H1 (cell line): ENCODE measurements around the gene GAPDHS. TPM values are rescaled to one million over a fixed set of nuclear protein-coding genes. Genes with fewer than 3 reads are reported as not detected.

ENCODE experiments used
- CTCF ChIA-PET: fragments of 300-600 bp; sonication (Branson Sonifier 250); formaldehyde crosslinking; loops from one replicate; lab custom pipeline; 2021; ENCODE audit not compliant: partially characterized antibody; lab: Charles Lee
- POLR2A ChIA-PET: fragments of 300-600 bp; sonication (Branson Sonifier 250); formaldehyde crosslinking; loops from one replicate; lab custom pipeline; 2021; ENCODE audit warnings: inconsistent platforms; ENCODE audit not compliant: partially characterized antibody; lab: Charles Lee
- DNase-seq, 2 experiments: peaks; one replicate each; pipeline versions ENCODE4 v3.0.0 to v3.0.0-alpha.2; 2010 to 2022; ENCODE audit warnings: low spot score in 2 of 2, low read depth in 1 of 2, mixed read lengths in 1 of 2
- FAIRE-seq: peaks from 2 replicates; lab custom pipeline; 2011; peaks lifted over from hg19 to GRCh38; lab: Jason Lieb, UNC
- H2AFZ ChIP-seq: 2 replicates; pipeline ENCODE4 v1.8.1; 2012; ENCODE audit warnings: low read length, inconsistent platforms
- H2AK5ac ChIP-seq: 2 replicates; pipeline ENCODE4 v1.6.1; 2013; ENCODE audit warnings: low read depth, low read length
- H2BK120ac ChIP-seq: replicated peaks from 2 replicates; pipeline ENCODE3; 2013; ENCODE audit warnings: low read depth, low read length, inconsistent platforms
- H2BK12ac ChIP-seq: 2 replicates; pipeline ENCODE4 v1.6.1; 2013; ENCODE audit warnings: low read depth, low read length
- H2BK15ac ChIP-seq: 2 replicates; pipeline ENCODE4 v1.6.1; 2013; ENCODE audit warnings: low read length
- H2BK20ac ChIP-seq: 2 replicates; pipeline ENCODE4 v1.6.1; 2013; ENCODE audit warnings: low read length
- H2BK5ac ChIP-seq: 2 replicates; pipeline ENCODE4 v1.6.1; 2013; ENCODE audit warnings: low read depth, low read length
- H3K14ac ChIP-seq: 2 replicates; pipeline ENCODE4 v1.6.1; 2013; ENCODE audit warnings: inconsistent platforms; ENCODE audit not compliant: insufficient read length
- H3K18ac ChIP-seq: 2 replicates; pipeline ENCODE4 v1.6.1; 2013; ENCODE audit warnings: low read length; ENCODE audit errors: extremely low read depth
- H3K23ac ChIP-seq: 2 replicates; pipeline ENCODE4 v1.6.1; 2013; ENCODE audit warnings: inconsistent platforms; ENCODE audit not compliant: insufficient read length
- H3K23me2 ChIP-seq: 2 replicates; pipeline ENCODE4 v1.6.1; 2013; ENCODE audit warnings: low read depth, low read length
- H3K27ac ChIP-seq: 2 replicates; pipeline ENCODE4 v1.6.1; 2011; ENCODE audit warnings: low read depth, low read length, inconsistent platforms
- H3K27me3 ChIP-seq, 4 experiments: replicated peaks in 1 of 4; 1 replicate in 1 of 4; 2 replicates in 3 of 4; pipeline versions ENCODE4 v1.6.1 to v1.8.1; 2011 to 2013; ENCODE audit warnings: low read length in 3 of 4, mild to moderate bottlenecking in 3 of 4, inconsistent platforms in 2 of 4, mixed read lengths in 2 of 4, moderate library complexity in 1 of 4; ENCODE audit not compliant: control insufficient read depth in 3 of 4, insufficient read depth in 3 of 4; ENCODE audit errors: extremely low read depth in 1 of 4
- H3K36me3 ChIP-seq, 4 experiments: 2 replicates each; pipeline versions ENCODE4 v1.6.1 to v1.8.1; 2011 to 2013; ENCODE audit warnings: mild to moderate bottlenecking in 4 of 4, low read length in 3 of 4, moderate library complexity in 2 of 4, control low read depth in 1 of 4, inconsistent platforms in 1 of 4; ENCODE audit not compliant: insufficient read depth in 4 of 4, control insufficient read depth in 2 of 4
- H3K4ac ChIP-seq: replicated peaks from 2 replicates; pipeline ENCODE3; 2013; ENCODE audit warnings: low read length, low read depth, mixed read lengths, inconsistent platforms; ENCODE audit not compliant: insufficient read length
- H3K4me1 ChIP-seq, 4 experiments: replicated peaks in 1 of 4; 1 replicate in 1 of 4; 2 replicates in 3 of 4; pipeline versions ENCODE4 v1.6.1 to v1.8.1; 2011 to 2013; ENCODE audit warnings: low read length in 3 of 4, inconsistent platforms in 2 of 4, mixed read lengths in 1 of 4; ENCODE audit not compliant: insufficient read depth in 4 of 4, control insufficient read depth in 3 of 4
- H3K4me2 ChIP-seq, 2 experiments: 2 replicates each; pipeline versions ENCODE4 v1.6.1 to v1.8.1; 2011 to 2013; ENCODE audit warnings: low read depth in 2 of 2, low read length in 2 of 2, control low read depth in 1 of 2, inconsistent platforms in 1 of 2, mild to moderate bottlenecking in 1 of 2; ENCODE audit not compliant: insufficient read depth in 1 of 2
- H3K4me3 ChIP-seq, 4 experiments: fragments of 200-600, 300-600 bp in 1 of 4; sonication (generic), shearing (Covaris generic), sonication (Bioruptor Twin) in 1 of 4; 2 replicates each; pipeline versions ENCODE4 v1.5.1 to v1.8.1; 2011 to 2016; ENCODE audit warnings: low read length in 4 of 4, low read depth in 3 of 4, control low read depth in 2 of 4, inconsistent platforms in 2 of 4, mild to moderate bottlenecking in 2 of 4, mixed read lengths in 1 of 4, moderate library complexity in 1 of 4; ENCODE audit not compliant: insufficient read depth in 2 of 4; ENCODE audit errors: extremely low read depth in 1 of 4
- H3K56ac ChIP-seq: replicated peaks from 2 replicates; pipeline ENCODE3; 2013; ENCODE audit warnings: low read depth, mild to moderate bottlenecking, mixed read lengths, low read length, inconsistent platforms; ENCODE audit not compliant: insufficient read length
- H3K79me1 ChIP-seq: 2 replicates; pipeline ENCODE4 v1.6.1; 2013; ENCODE audit warnings: low read depth, low read length, control low read depth
- H3K79me2 ChIP-seq, 2 experiments: 2 replicates each; pipeline versions ENCODE4 v1.6.1 to v1.8.1; 2012 to 2013; ENCODE audit warnings: low read length in 2 of 2, mild to moderate bottlenecking in 2 of 2, inconsistent platforms in 1 of 2; ENCODE audit not compliant: insufficient read depth in 2 of 2, control insufficient read depth in 1 of 2
- H3K9ac ChIP-seq, 4 experiments: replicated peaks in 1 of 4; 1 replicate in 1 of 4; 2 replicates in 3 of 4; pipeline versions ENCODE4 v1.6.1 to v1.8.1; 2011 to 2013; ENCODE audit warnings: low read depth in 3 of 4, low read length in 3 of 4, control low read depth in 2 of 4, mild to moderate bottlenecking in 2 of 4, moderate library complexity in 2 of 4, inconsistent platforms in 1 of 4; ENCODE audit errors: extremely low read depth in 1 of 4
- H3K9me3 ChIP-seq, 2 experiments: 2 replicates each; pipeline versions ENCODE4 v1.6.1 to v1.8.1; 2012 to 2013; ENCODE audit warnings: mild to moderate bottlenecking in 2 of 2, moderate library complexity in 2 of 2, control low read depth in 1 of 2, inconsistent platforms in 1 of 2, low read depth in 1 of 2, low read length in 1 of 2, mixed read lengths in 1 of 2; ENCODE audit not compliant: insufficient read depth in 2 of 2
- H4K20me1 ChIP-seq, 2 experiments: replicated peaks in 1 of 2; 2 replicates each; pipeline versions ENCODE3 to v1.8.1; 2011 to 2013; ENCODE audit warnings: inconsistent platforms in 2 of 2, low read length in 2 of 2, mild to moderate bottlenecking in 1 of 2; ENCODE audit not compliant: insufficient read depth in 2 of 2, control insufficient read depth in 1 of 2
- H4K5ac ChIP-seq: 2 replicates; pipeline ENCODE4 v1.6.1; 2013; ENCODE audit warnings: low read length, low read depth, mixed read lengths, inconsistent platforms; ENCODE audit not compliant: insufficient read length
- H4K8ac ChIP-seq: 2 replicates; pipeline ENCODE4 v1.8.0; 2013; ENCODE audit warnings: mild to moderate bottlenecking, moderate library complexity, low read length, inconsistent platforms; ENCODE audit not compliant: insufficient read depth; ENCODE audit errors: extremely low read depth
- H4K91ac ChIP-seq: replicated peaks from 2 replicates; pipeline ENCODE3; 2013; ENCODE audit warnings: low read length, mixed read lengths, inconsistent platforms; ENCODE audit not compliant: insufficient read length
- ASH2L ChIP-seq: fragments of 200-600, 300-600 bp; sonication (generic); IDR thresholded peaks from one replicate; pipeline ENCODE4 v1.7.1; 2017; ENCODE audit warnings: low read length
- SP1 ChIP-seq: IDR thresholded peaks from 2 replicates; pipeline ENCODE4 v1.6.1; 2011; ENCODE audit warnings: low read depth, low read length
- WGBS, 2 experiments: shearing (Covaris generic) in 1 of 2; methylation state at CpG; one replicate each; pipeline versions ENCODE4 v1.1.6 to v1.1.7; 2013 to 2015; ENCODE audit warnings: low lambda C conversion rate in 2 of 2, mixed read lengths in 2 of 2, inconsistent platforms in 1 of 2, low coverage in 1 of 2, missing lambda C conversion rate in 1 of 2; ENCODE audit not compliant: insufficient replicate concordance in 2 of 2, insufficient coverage in 1 of 2, insufficient read length in 1 of 2; ENCODE audit errors: extremely low coverage in 1 of 2, missing lambda C conversion rate in 1 of 2; 5-methylcytosine and 5-hydroxymethylcytosine counted together
- polyA plus RNA-seq, 7 experiments: library from polyadenylated mRNA; depleted of rRNA in 3 of 7; stranded (reverse) in 5 of 7; unstranded in 2 of 7; fragments of >200 nt in 5 of 7; fragments of 200-250 nt in 2 of 7; gene quantifications; 1 replicate in 5 of 7; 2 replicates in 1 of 7; 4 replicates in 1 of 7; pipeline versions ENCODE4 v1.2.1 to v1.2.3, GENCODE V29; 2011 to 2013; ENCODE audit warnings: missing spikeins in 2 of 7, mixed read lengths in 2 of 7
- total RNA-seq: library from RNA; stranded (reverse); fragmentation: NEBNext Ultra II Directional; extraction: Animal tissue kit (Norgen Biotek cat#: 25700); gene quantifications from 2 replicates; pipeline ENCODE4 v1.2.1, GENCODE V29; 2021

GAPDHS gene
- total and polyA plus RNA-seq, 2 of the 8 experiments (the other 6 are each of a cell fraction or from before 2014, with no cell fraction given): 0.26 TPM; not detected in 1

GRCh38 chr19:35585848-35586247 is 52.6 kb downstream of the GAPDHS start, which contains the start of gene PMIS2:
TSS of gene PMIS2 (plus strand) at chr19:35586173. CDS start at chr19:35586260, 87 bp downstream.
- Histone ChIP-seq H3K27ac (no peak within 1 kb of the TSS), H3K4me2 (no peak within 1 kb of the TSS), H2AFZ (no peak within 1 kb of the TSS), H4K8ac (no peak within 1 kb of the TSS), H2BK15ac (no peak within 1 kb of the TSS), H3K23me2 (no peaks in the 10 kb centered on the region), H3K27me3 (no peaks in the 10 kb centered on the region; a peak in 3 of 7 replicates), H3K36me3 (no peaks in the 10 kb centered on the region), H3K4me1 (no peaks in the 10 kb centered on the region), H3K79me2 (no peaks in the 10 kb centered on the region), H2AK5ac (no peak within 1 kb of the TSS), H3K18ac (no peak within 1 kb of the TSS), H2BK20ac (no peak within 1 kb of the TSS), H4K5ac (no peak within 1 kb of the TSS), H3K4ac (no peak within 1 kb of the TSS), H3K4me3 (no peak within 1 kb of the TSS), H2BK12ac (no peak within 1 kb of the TSS), H3K79me1 (no peaks in the 10 kb centered on the region), H2BK120ac (no peak within 1 kb of the TSS), H3K9ac (no peak within 1 kb of the TSS), H3K56ac (no peak within 1 kb of the TSS), H3K14ac (no peak within 1 kb of the TSS), H2BK5ac (no peak within 1 kb of the TSS), H3K23ac (no peak within 1 kb of the TSS), H4K91ac (no peak within 1 kb of the TSS), H3K9me3 (no peaks in the 10 kb centered on the region; a peak in 1 of 4 replicates), H4K20me1 (no peaks in the 10 kb centered on the region)
- DNase-seq (peak in 1 of 2 experiments; percentile 13), FAIRE-seq (no peak)
- ChIA-PET CTCF (interaction anchor here (0.6 to 10.2 kb wide), 4 partner anchors 28 to 1479 kb away, joined by 3 to 90 read pairs (median 4); no protein-coding TSS in a partner anchor), POLR2A (interaction anchor here (1.6 kb wide), 1 partner anchor 16 kb away, joined by 4 read pairs; no protein-coding TSS in a partner anchor)
- peak; percentile 45; the same call in 1 of the 2 replicates for TF ChIP-seq SP1
- TF ChIP-seq ASH2L: no peak
- 78% methylated on average over 16 of the region's 16 CpGs; no CpG with 5 or more reads in 1 of the 2 experiments for WGBS, 2 experiments
